K562 (cell line): ENCODE data around the gene PRRC2B. TPM values are rescaled to one million over a fixed set of nuclear protein-coding genes. Genes with fewer than 3 reads are reported as not detected.

Experiments
- ATAC-seq: fragments of 200-7000 bp; cut with Tn5 transposase; 3 replicates; pipeline ENCODE4 v1.9.1; 2020; ENCODE audit warnings: moderate library complexity
- BruUV-seq: library from RNA; stranded (reverse); fragments of 400-500 nt; replicated peaks from 2 replicates; lab custom pipeline; 2021; lab: Mats Ljungman, UMichigan
- CTCF ChIA-PET: fragments of 300-600 bp; formaldehyde crosslinking; extraction: SDS; loops from one replicate; lab custom pipeline; 2021; ENCODE audit warnings: low intra/inter-chr PET ratio; lab: Yijun Ruan, JAX
- POLR2A ChIA-PET: fragments of 300-600, 350-650 bp; sonication (Branson Sonifier 250); formaldehyde crosslinking; extraction: SDS; loops from one replicate; lab custom pipeline; 2021; ENCODE audit warnings: antibody characterized with exemption, inconsistent platforms; lab: Yijun Ruan, JAX
- DNase-seq, 4 experiments: peaks; one replicate each; pipeline versions ENCODE4 v3.0.0 to v3.0.0-alpha.2; 2011 to 2018; ENCODE audit warnings: low spot score in 3 of 4, mixed read lengths in 3 of 4; ENCODE audit errors: extremely low read depth in 1 of 4
- FAIRE-seq: peaks from 2 replicates; lab custom pipeline; 2011; peaks lifted over from hg19 to GRCh38; lab: Jason Lieb, UNC
- H2AFZ ChIP-seq: 2 replicates; pipeline ENCODE4 v1.6.0; 2011; ENCODE audit warnings: low read depth, low read length, control low read depth, inconsistent platforms
- H3K27ac ChIP-seq: fragments of 200-600 bp; 3 replicates; pipeline ENCODE4 v1.8.0; 2011; ENCODE audit warnings: low read depth, mild to moderate bottlenecking, control low read depth, inconsistent platforms, low read length, moderate library complexity, mixed read lengths; ENCODE audit errors: extremely low read depth
- H3K27me3 ChIP-seq, 2 experiments: fragments of 300-600 bp in 1 of 2; 2 replicates in 1 of 2; 3 replicates in 1 of 2; pipeline versions ENCODE4 v1.6.0 to v1.8.0; 2011; ENCODE audit warnings: inconsistent platforms in 2 of 2, low read length in 2 of 2, mild to moderate bottlenecking in 1 of 2, mixed read lengths in 1 of 2, moderate library complexity in 1 of 2; ENCODE audit not compliant: control insufficient read depth in 2 of 2, insufficient read depth in 2 of 2
- H3K36me3 ChIP-seq: fragments of 300-600 bp; 3 replicates; pipeline ENCODE4 v1.8.0; 2011; ENCODE audit warnings: mild to moderate bottlenecking, low read length, inconsistent platforms; ENCODE audit not compliant: control insufficient read depth, insufficient read depth
- H3K4me1 ChIP-seq, 2 experiments: fragments of 200-600 bp in 1 of 2; replicated peaks in 1 of 2; 2 replicates in 1 of 2; 3 replicates in 1 of 2; pipeline versions ENCODE4 v1.5.1 to v1.8.0; 2011; ENCODE audit warnings: inconsistent platforms in 2 of 2, low read length in 2 of 2, mild to moderate bottlenecking in 1 of 2, mixed read lengths in 1 of 2, moderate library complexity in 1 of 2; ENCODE audit not compliant: control insufficient read depth in 2 of 2, insufficient read depth in 2 of 2
- H3K4me2 ChIP-seq: 2 replicates; pipeline ENCODE4 v1.6.1; 2011; ENCODE audit warnings: low read length, control low read depth, inconsistent platforms, mixed read lengths; ENCODE audit not compliant: insufficient read depth
- H3K4me3 ChIP-seq: fragments of 200-600 bp; sonication (generic), shearing (Covaris generic); 2 replicates; pipeline ENCODE4 v1.5.1; 2016; ENCODE audit warnings: control low read depth, inconsistent platforms
- H3K79me2 ChIP-seq: fragments of 200-600 bp; 3 replicates; pipeline ENCODE4 v1.8.0; 2011; ENCODE audit warnings: low read length, inconsistent platforms; ENCODE audit not compliant: control insufficient read depth, insufficient read depth
- H3K9ac ChIP-seq, 2 experiments: 2 replicates each; pipeline versions ENCODE4 v1.6.0 to v1.6.1; 2011; ENCODE audit warnings: low read depth in 2 of 2, low read length in 2 of 2, control low read depth in 1 of 2, inconsistent platforms in 1 of 2, mild to moderate bottlenecking in 1 of 2, mixed read lengths in 1 of 2; ENCODE audit not compliant: insufficient read depth in 1 of 2
- H3K9me1 ChIP-seq: one replicate; pipeline ENCODE4 v1.6.0; 2011; ENCODE audit warnings: inconsistent platforms, mild to moderate bottlenecking, low read length, moderate library complexity; ENCODE audit not compliant: control insufficient read depth, insufficient read depth
- H3K9me3 ChIP-seq: replicated peaks from 2 replicates; pipeline ENCODE4 v1.5.1; 2011; ENCODE audit warnings: low read depth, low read length, inconsistent platforms; ENCODE audit not compliant: control insufficient read depth, insufficient read depth
- H4K20me1 ChIP-seq: replicated peaks from 2 replicates; pipeline ENCODE4 v1.6.1; 2011; ENCODE audit warnings: low read length, inconsistent platforms, mixed read lengths; ENCODE audit not compliant: control insufficient read depth, insufficient read depth
- CHD2 ChIP-seq: IDR thresholded peaks from 2 replicates; pipeline ENCODE4 v1.6.1; 2011; ENCODE audit warnings: low read depth, low read length
- CXXC5 ChIP-seq: fragments of 250-450 bp; sonication (Bioruptor Pico); IDR thresholded peaks from 2 replicates; pipeline ENCODE4 v1.8.0; 2022; ENCODE audit warnings: inconsistent platforms, mild to moderate bottlenecking, moderate library complexity
- DIDO1 ChIP-seq: fragments of 450-650 bp; IDR thresholded peaks from 2 replicates; pipeline ENCODE4 v1.6.1; 2016; ENCODE audit warnings: low read depth, missing biosample characterization, missing genetic modification characterization
- RBBP5 ChIP-seq: fragments of 200-600 bp; sonication (generic); IDR thresholded peaks from 2 replicates; pipeline ENCODE4 v1.6.1; 2012; ENCODE audit warnings: borderline replicate concordance, mild to moderate bottlenecking, low read length, control low read depth, inconsistent platforms; ENCODE audit not compliant: insufficient read depth, poor library complexity, severe bottlenecking
- YY1 ChIP-seq, 3 experiments: IDR thresholded peaks; 2 replicates each; pipeline ENCODE4 v1.6.1; 2011; ENCODE audit warnings: low read length in 2 of 3, mild to moderate bottlenecking in 2 of 3, moderate library complexity in 2 of 3, borderline replicate concordance in 1 of 3, control low read depth in 1 of 3, low read depth in 1 of 3; ENCODE audit not compliant: insufficient read depth in 3 of 3, insufficient replicate concordance in 2 of 3, control insufficient read depth in 1 of 3, insufficient read length in 1 of 3; ENCODE audit errors: extremely low read depth in 1 of 3
- ZBTB7A ChIP-seq: IDR thresholded peaks from 2 replicates; pipeline ENCODE4 v1.6.1; 2011; ENCODE audit warnings: low read depth, mild to moderate bottlenecking, low read length, moderate library complexity, borderline replicate concordance; ENCODE audit not compliant: control insufficient read depth
- ZNF12 ChIP-seq: sonication (generic); formaldehyde crosslinking; IDR thresholded peaks from 2 replicates; pipeline ENCODE4 v1.4.0; 2020; ENCODE audit warnings: mild to moderate bottlenecking, missing genetic modification reagents
- ZNF830 ChIP-seq: fragments of 250-450 bp; sonication (Bioruptor Pico); IDR thresholded peaks from 2 replicates; pipeline ENCODE4 v1.5.0; 2021; ENCODE audit warnings: mild to moderate bottlenecking
- WGBS: fragments of 100-300 bp; shearing (Covaris generic); methylation state at CpG from one replicate; pipeline ENCODE4 v1.1.6; 2016; ENCODE audit warnings: low coverage, mixed read lengths; ENCODE audit not compliant: insufficient coverage; ENCODE audit errors: missing lambda C conversion rate; 5-methylcytosine and 5-hydroxymethylcytosine counted together
- in situ Hi-C: fragments of 300-500 bp; cut with MboI; formaldehyde crosslinking; loops from 4 replicates; pipeline ENCODE4 v1.15.0; 2018; ENCODE audit warnings: inconsistent platforms, mixed read lengths
- intact Hi-C: fragments of 100-400 bp; cut with micrococcal nuclease; formaldehyde crosslinking; loops from 2 replicates; pipeline ENCODE4 v1.14.2; 2022
- polyA plus RNA-seq, 8 experiments: library from polyadenylated mRNA; depleted of rRNA in 4 of 8; stranded (reverse) in 5 of 8; unstranded in 3 of 8; fragments of >200 nt; fragmentation: Nextera tagmentation in 2 of 8; fragmentation: Illumina TruSeq in 1 of 8; extraction: Ambion mirVana in 2 of 8; extraction: Trizol in 1 of 8; gene quantifications; 2 replicates each; pipeline versions ENCODE4 v1.2.1 to v1.2.3, GENCODE V29; 2011 to 2014; ENCODE audit warnings: inconsistent platforms in 1 of 8, missing spikeins in 1 of 8
- total RNA-seq, 7 experiments: library from RNA; depleted of rRNA in 6 of 7; stranded (reverse); fragments of >200 nt in 6 of 7; fragmentation: Illumina TruSeq in 2 of 7; extraction: Trizol in 2 of 7; gene quantifications; 2 replicates each; pipeline versions ENCODE4 v1.2.1 to v1.2.3, GENCODE V29; 2011 to 2021; ENCODE audit warnings: low replicate concordance in 1 of 7
- TF ChIP-seq, protein P1 (sequence below): sonication (generic); formaldehyde crosslinking; IDR thresholded peaks from 2 replicates; pipeline ENCODE4 v1.8.0; 2022; ENCODE audit warnings: mild to moderate bottlenecking, missing genetic modification reagents
- TF ChIP-seq, protein P2 (sequence below): fragments of 250-450 bp; sonication (Bioruptor Pico); IDR thresholded peaks from 2 replicates; pipeline ENCODE4 v1.8.0; 2021; ENCODE audit warnings: borderline replicate concordance, mild to moderate bottlenecking, moderate library complexity; ENCODE audit not compliant: poor library complexity, severe bottlenecking
- TF ChIP-seq, protein P3 (sequence below): fragments of 450-650 bp; formaldehyde crosslinking; IDR thresholded peaks from 2 replicates; pipeline ENCODE4 v1.4.0; 2022; ENCODE audit warnings: missing genetic modification characterization

The PRRC2B gene
- total and polyA plus RNA-seq, 9 of the 15 experiments (the other 6 are each of a cell fraction or from before 2014, with no cell fraction given) = 0.34 to 125 (median 30.9) TPM

DNA sequence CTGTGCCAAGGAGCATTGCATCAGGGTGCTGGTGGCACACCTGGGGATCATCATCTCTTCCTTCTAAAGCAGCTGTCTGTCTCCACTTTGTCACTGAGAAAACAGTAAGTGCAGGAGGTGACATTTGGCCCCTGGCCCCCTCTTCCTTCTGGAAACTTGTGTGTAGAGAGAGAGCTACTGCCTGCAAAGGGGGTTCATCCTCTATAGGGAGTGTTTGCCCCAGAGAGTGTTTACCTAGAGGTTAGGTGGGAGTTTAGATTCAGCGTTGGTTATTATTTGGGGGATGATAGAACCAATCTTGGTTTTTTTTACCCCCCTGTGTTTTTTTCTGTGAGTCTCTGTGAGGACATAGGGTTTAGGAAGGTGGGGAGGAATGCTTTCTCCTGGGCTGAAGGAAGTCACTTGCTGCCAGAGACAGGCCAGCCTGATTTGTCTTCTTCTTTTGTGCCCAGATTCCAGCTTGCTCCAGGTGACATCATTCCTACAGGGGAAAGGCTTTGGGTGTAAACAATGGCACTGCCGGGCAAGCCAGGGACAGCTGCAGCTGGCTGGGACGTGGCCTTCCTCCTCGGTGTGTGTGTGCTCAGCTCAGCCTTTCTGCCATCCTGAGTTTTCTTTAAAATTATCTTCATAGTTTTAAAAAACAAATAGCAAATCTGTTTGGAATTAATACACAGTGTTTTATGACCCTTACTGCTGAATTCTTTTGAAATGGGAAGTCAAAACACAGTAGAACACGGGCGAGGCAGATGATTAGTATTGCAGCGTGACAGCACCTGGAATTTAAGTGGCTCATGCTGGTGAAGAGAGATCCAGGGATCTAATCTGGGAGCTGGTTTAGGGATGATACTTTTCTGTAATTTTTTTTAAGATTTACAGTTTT lies 24.5 kb downstream of the PRRC2B start:
- Histone ChIP-seq H4K20me1 (peaks cover 75% of the 10 kb centered on the region), H3K27me3 (no peaks in the 10 kb centered on the region), H3K4me1 (peaks cover 26% of the 10 kb centered on the region in 2 experiments; a peak in 4 of 5 replicates), H3K4me2 (no peak overlapping the region), H2AFZ (no peak overlapping the region), H3K79me2 (peaks cover 100% of the 10 kb centered on the region), H3K27ac (peak overlapping the region; percentile 28; the same call in 2 of the 3 replicates), H3K9me3 (no peaks in the 10 kb centered on the region), H3K9ac (peak overlapping the region in 1 of 2 experiments; percentile 63; a peak in 2 of 4 replicates), H3K36me3 (peaks cover 68% of the 10 kb centered on the region), H3K9me1 (peaks cover 8% of the 10 kb centered on the region), H3K4me3 (no peak overlapping the region)
- BruUV-seq = no TSS peak
- 49% methylated on average over 7 of the region's 7 CpGs for WGBS
- ChIA-PET CTCF (no interaction called here), POLR2A (interaction anchor here (0.6 to 5.5 kb wide), 8 partner anchors 9 to 128 kb away, joined by 3 to 43 read pairs (median 3); no protein-coding TSS in a partner anchor)
- FAIRE-seq = no peak
- DNase-seq = no peak
- in situ Hi-C loops = no loop called here
- TF ChIP-seq RBBP5 (no peak), ZNF830 (no peak), YY1 (IDR thresholded peaks at IDR 0.05; ENCODE audit: borderline replicate concordance in 1 of 3, control insufficient read depth in 1 of 3, extremely low read depth in 1 of 3, insufficient read depth in 3 of 3, insufficient read length in 1 of 3, insufficient replicate concordance in 2 of 3, low read depth in 1 of 3, low read length in 2 of 3) (no peak), ZBTB7A (no peak), CXXC5 (no peak), ZNF12 (CRISPR knock-in tag) (no peak), CHD2 (no peak), DIDO1 (tag) (no peak)
- TF ChIP-seq, protein P1, sequence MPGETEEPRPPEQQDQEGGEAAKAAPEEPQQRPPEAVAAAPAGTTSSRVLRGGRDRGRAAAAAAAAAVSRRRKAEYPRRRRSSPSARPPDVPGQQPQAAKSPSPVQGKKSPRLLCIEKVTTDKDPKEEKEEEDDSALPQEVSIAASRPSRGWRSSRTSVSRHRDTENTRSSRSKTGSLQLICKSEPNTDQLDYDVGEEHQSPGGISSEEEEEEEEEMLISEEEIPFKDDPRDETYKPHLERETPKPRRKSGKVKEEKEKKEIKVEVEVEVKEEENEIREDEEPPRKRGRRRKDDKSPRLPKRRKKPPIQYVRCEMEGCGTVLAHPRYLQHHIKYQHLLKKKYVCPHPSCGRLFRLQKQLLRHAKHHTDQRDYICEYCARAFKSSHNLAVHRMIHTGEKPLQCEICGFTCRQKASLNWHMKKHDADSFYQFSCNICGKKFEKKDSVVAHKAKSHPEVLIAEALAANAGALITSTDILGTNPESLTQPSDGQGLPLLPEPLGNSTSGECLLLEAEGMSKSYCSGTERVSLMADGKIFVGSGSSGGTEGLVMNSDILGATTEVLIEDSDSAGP (CRISPR knock-in tag) = no peak
- TF ChIP-seq, protein P2, sequence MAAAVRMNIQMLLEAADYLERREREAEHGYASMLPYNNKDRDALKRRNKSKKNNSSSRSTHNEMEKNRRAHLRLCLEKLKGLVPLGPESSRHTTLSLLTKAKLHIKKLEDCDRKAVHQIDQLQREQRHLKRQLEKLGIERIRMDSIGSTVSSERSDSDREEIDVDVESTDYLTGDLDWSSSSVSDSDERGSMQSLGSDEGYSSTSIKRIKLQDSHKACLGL (CRISPR knock-in tag) = no peak
- TF ChIP-seq, protein P3, sequence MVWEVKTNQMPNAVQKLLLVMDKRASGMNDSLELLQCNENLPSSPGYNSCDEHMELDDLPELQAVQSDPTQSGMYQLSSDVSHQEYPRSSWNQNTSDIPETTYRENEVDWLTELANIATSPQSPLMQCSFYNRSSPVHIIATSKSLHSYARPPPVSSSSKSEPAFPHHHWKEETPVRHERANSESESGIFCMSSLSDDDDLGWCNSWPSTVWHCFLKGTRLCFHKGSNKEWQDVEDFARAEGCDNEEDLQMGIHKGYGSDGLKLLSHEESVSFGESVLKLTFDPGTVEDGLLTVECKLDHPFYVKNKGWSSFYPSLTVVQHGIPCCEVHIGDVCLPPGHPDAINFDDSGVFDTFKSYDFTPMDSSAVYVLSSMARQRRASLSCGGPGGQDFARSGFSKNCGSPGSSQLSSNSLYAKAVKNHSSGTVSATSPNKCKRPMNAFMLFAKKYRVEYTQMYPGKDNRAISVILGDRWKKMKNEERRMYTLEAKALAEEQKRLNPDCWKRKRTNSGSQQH (CRISPR knock-in tag) = no peak
- intact Hi-C loops = no loop called here
- ATAC-seq = no peak
